Smooth muscle cell (in vitro differentiated cells): Measurements from ENCODE around the gene GID4. TPM values are rescaled to one million over a fixed set of nuclear protein-coding genes. Genes with fewer than 3 reads are reported as not detected.

Experiments
- DNase-seq: peaks from one replicate; lab custom pipeline; 2025; ENCODE audit not compliant: unreplicated experiment; lab: John Stamatoyannopoulos, UW
- H2AFZ ChIP-seq: fragments of 200-600 bp; sonication (generic); 2 replicates; pipeline ENCODE4 v1.6.0; 2016; ENCODE audit warnings: antibody characterized with exemption, low read depth, mild to moderate bottlenecking
- H3F3A ChIP-seq: fragments of 200-600 bp; sonication (generic); 2 replicates; pipeline ENCODE4 v1.6.0; 2017; ENCODE audit warnings: antibody characterized with exemption, low read depth
- H3K27ac ChIP-seq: fragments of 200-600 bp; sonication (generic); 2 replicates; pipeline ENCODE4 v1.5.1; 2016; ENCODE audit warnings: low read depth, mild to moderate bottlenecking
- H3K27me3 ChIP-seq: fragments of 200-600 bp; sonication (generic); 2 replicates; pipeline ENCODE4 v1.6.1; 2016; ENCODE audit warnings: low read depth, mild to moderate bottlenecking
- H3K36me3 ChIP-seq: fragments of 200-600 bp; sonication (generic); 2 replicates; pipeline ENCODE4 v1.5.1; 2016; ENCODE audit warnings: low read depth
- H3K4me1 ChIP-seq: fragments of 200-600 bp; sonication (generic); 2 replicates; pipeline ENCODE4 v1.5.1; 2016; ENCODE audit warnings: low read depth
- H3K4me2 ChIP-seq: fragments of 200-600 bp; sonication (generic); 2 replicates; pipeline ENCODE4 v1.6.0; 2016; ENCODE audit warnings: mild to moderate bottlenecking
- H3K4me3 ChIP-seq: fragments of 200-600 bp; sonication (generic); 2 replicates; pipeline ENCODE4 v1.5.1; 2016; ENCODE audit warnings: mild to moderate bottlenecking
- H3K79me2 ChIP-seq: fragments of 200-600 bp; sonication (generic); 2 replicates; pipeline ENCODE4 v1.6.0; 2016; ENCODE audit warnings: low read depth, mild to moderate bottlenecking
- H3K9ac ChIP-seq: fragments of 200-600 bp; sonication (generic); 2 replicates; pipeline ENCODE4 v1.6.0; 2016; ENCODE audit warnings: low read depth
- H3K9me3 ChIP-seq: fragments of 200-600 bp; sonication (generic); replicated peaks from 2 replicates; pipeline ENCODE4 v1.5.1; 2016; ENCODE audit warnings: low read depth
- H4K20me1 ChIP-seq: fragments of 200-600 bp; sonication (generic); 2 replicates; pipeline ENCODE4 v1.6.0; 2016; ENCODE audit warnings: low read depth
- WGBS: methylation state at CpG from one replicate; pipeline ENCODE4 v1.1.7; 2016; ENCODE audit warnings: low lambda C conversion rate; 5-methylcytosine and 5-hydroxymethylcytosine counted together
- polyA plus RNA-seq: library from polyadenylated mRNA; unstranded; fragments of >200 nt; fragmentation: Nextera tagmentation; extraction: Ambion mirVana; gene quantifications from 2 replicates; pipeline ENCODE4 v1.2.1, GENCODE V29; 2016
- total RNA-seq: library from RNA; depleted of rRNA; stranded (reverse); fragments of >200 nt; gene quantifications from 2 replicates; pipeline ENCODE4 v1.2.3, GENCODE V29; 2014
- TF ChIP-seq, protein P1 (sequence below): fragments of 200-600 bp; sonication (generic); IDR thresholded peaks from 2 replicates; pipeline ENCODE4 v1.5.1; 2017; ENCODE audit warnings: borderline replicate concordance, mild to moderate bottlenecking, antibody characterized with exemption; ENCODE audit not compliant: insufficient read depth, poor library complexity, severe bottlenecking

GID4 gene
- total and polyA plus RNA-seq, 2 experiments from 2014 or later = 6.1 to 7.7 TPM

GRCh38 chr17:18025241-18025944, 13.8 kb upstream of the GID4 start:
- H3K27ac ChIP-seq = peak overlapping the region; percentile 3
- no peaks in the 10 kb centered on the region for H3K36me3 ChIP-seq
- H3K4me2 ChIP-seq = peak overlapping the region; percentile 17
- H3K27me3 ChIP-seq = no peaks in the 10 kb centered on the region
- peaks cover 19% of the 10 kb centered on the region for H4K20me1 ChIP-seq
- H3K9ac ChIP-seq = peak overlapping the region; percentile 14
- peaks cover 3% of the 10 kb centered on the region for H3K79me2 ChIP-seq
- H3K4me1 ChIP-seq = no peaks in the 10 kb centered on the region
- no peaks in the 10 kb centered on the region for H3K9me3 ChIP-seq
- WGBS = 68% methylated on average over 5 of the region's 5 CpGs
- H3F3A ChIP-seq = no peaks in the 10 kb centered on the region
- TF ChIP-seq, protein P1, sequence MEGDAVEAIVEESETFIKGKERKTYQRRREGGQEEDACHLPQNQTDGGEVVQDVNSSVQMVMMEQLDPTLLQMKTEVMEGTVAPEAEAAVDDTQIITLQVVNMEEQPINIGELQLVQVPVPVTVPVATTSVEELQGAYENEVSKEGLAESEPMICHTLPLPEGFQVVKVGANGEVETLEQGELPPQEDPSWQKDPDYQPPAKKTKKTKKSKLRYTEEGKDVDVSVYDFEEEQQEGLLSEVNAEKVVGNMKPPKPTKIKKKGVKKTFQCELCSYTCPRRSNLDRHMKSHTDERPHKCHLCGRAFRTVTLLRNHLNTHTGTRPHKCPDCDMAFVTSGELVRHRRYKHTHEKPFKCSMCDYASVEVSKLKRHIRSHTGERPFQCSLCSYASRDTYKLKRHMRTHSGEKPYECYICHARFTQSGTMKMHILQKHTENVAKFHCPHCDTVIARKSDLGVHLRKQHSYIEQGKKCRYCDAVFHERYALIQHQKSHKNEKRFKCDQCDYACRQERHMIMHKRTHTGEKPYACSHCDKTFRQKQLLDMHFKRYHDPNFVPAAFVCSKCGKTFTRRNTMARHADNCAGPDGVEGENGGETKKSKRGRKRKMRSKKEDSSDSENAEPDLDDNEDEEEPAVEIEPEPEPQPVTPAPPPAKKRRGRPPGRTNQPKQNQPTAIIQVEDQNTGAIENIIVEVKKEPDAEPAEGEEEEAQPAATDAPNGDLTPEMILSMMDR = no peak
- no peak for DNase-seq
- no peak overlapping the region for H3K4me3 ChIP-seq
- no peak overlapping the region for H2AFZ ChIP-seq

DNA sequence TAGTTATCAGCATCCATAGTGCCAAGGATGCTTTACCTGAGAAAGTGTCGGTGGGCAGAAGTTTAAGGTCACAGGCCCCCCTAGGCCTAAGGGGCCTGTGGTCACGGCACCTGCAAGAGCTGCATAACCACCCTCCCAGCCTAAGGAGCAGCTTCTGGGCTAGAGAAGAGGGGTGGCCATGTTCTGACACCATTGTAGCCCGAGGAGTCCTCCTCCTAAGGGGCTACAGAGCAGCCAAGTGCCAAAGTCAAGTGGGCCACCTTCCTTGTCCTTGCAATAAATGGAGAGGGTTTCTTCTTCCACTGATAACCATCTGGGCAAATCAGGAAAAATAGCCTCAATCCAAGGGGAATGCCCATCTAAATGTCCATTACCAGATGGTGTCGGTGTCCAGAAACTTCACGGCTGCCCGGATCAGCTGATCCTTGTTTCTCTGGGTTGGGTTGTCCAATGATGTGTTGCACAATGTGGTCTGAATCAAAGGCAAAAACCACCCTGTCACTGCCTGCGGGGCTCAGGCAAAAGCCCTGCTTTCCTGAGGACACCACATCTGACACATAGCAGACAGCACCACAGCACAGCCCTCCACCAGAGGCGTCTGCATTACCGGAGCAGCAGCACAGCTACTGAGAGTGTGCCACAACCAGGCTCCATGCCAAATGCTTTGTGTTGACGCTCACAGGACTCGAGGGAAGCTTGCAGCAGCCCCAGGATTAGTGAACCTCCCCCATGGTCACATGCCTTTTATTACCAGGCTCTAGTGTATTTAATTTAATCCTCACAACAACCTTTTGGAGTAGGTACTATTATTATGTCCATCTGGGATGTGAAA, 13.0 kb upstream of the GID4 start:
- Histone ChIP-seq H3K4me2 (peak overlapping the region; percentile 43), H3K27me3 (no peaks in the 10 kb centered on the region), H4K20me1 (peaks cover 19% of the 10 kb centered on the region), H3K36me3 (no peaks in the 10 kb centered on the region), H3K9me3 (no peaks in the 10 kb centered on the region), H3K79me2 (peaks cover 3% of the 10 kb centered on the region), H2AFZ (no peak overlapping the region), H3K9ac (peak overlapping the region; percentile 14), H3K27ac (peak overlapping the region; percentile 3), H3F3A (no peaks in the 10 kb centered on the region), H3K4me1 (no peaks in the 10 kb centered on the region), H3K4me3 (no peak overlapping the region)
- TF ChIP-seq, protein P1 = no peak
- DNase-seq = peak; percentile 19
- 43% methylated on average over 11 of the region's 11 CpGs for WGBS

- Histone ChIP-seq H3K27me3 (no peaks in the 10 kb centered on the region), H3K27ac (no peak overlapping the region), H3F3A (no peaks in the 10 kb centered on the region), H3K4me1 (no peaks in the 10 kb centered on the region), H3K4me3 (no peak overlapping the region), H3K4me2 (no peak overlapping the region), H3K79me2 (peaks cover 8% of the 10 kb centered on the region), H3K9ac (no peak overlapping the region), H4K20me1 (peaks cover 19% of the 10 kb centered on the region), H3K9me3 (no peaks in the 10 kb centered on the region), H2AFZ (no peak overlapping the region), H3K36me3 (no peaks in the 10 kb centered on the region)
- WGBS = 88% methylated on average over 6 of the region's 6 CpGs
- TF ChIP-seq, protein P1 = no peak
- DNase-seq = no peak
Observed at GRCh38 chr17:18027280-18027679, 11.9 kb upstream of the GID4 start.
